HG02884 (cell line): ENCODE measurements around the gene C1orf21.
A peak's percentile ranks its signal among the peaks of the same experiment; 100 is the strongest.
"Not testable (repeated sequence)": the region's sequence is repeated elsewhere in the genome, so short reads cannot be mapped to it uniquely, and the experiment has no call there.

Experiments
- ATAC-seq: cut with Tn5 transposase; IDR thresholded peaks from one replicate; pipeline ENCODE4 v1.9.1; 2021; ENCODE audit warnings: mild to moderate bottlenecking, moderate library complexity; ENCODE audit not compliant: unreplicated experiment

Gene C1orf21

GRCh38 chr1:184386312-184387068, at the start of gene C1orf21:
Gene C1orf21 (plus strand): TSS chr1:184387029. CDS start chr1:184477510, 90,481 bp downstream.
- ATAC-seq, result peak; percentile 81

GRCh38 chr1:184337865-184338264, 49.0 kb upstream of the C1orf21 start:
- ATAC-seq, result not testable (repeated sequence)

GRCh38 chr1:184340984-184341383, 45.8 kb upstream of the C1orf21 start:
- ATAC-seq, result no peak

DNA sequence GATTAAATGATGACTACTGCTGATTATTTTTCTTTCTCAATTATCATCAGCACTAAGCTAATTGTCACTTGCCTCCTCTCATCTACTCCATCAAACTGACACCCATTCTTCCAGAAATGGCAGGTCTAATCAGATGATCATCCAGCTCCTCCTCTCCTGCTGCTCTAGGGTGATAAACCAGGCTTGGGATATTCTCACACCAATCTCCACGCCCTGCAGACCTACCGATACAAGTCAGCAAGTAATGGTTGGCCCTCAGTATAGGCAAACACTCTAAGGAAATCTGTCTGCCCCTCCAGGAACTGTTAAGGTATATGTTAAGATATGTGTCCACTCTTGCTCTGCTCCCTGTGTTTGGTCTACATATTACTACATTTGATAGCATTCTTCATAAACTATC, 36.3 kb upstream of the C1orf21 start:
- ATAC-seq, result no peak

- no peak for ATAC-seq
Observed at GRCh38 chr1:184351416-184351975, 35.3 kb upstream of the C1orf21 start.

DNA sequence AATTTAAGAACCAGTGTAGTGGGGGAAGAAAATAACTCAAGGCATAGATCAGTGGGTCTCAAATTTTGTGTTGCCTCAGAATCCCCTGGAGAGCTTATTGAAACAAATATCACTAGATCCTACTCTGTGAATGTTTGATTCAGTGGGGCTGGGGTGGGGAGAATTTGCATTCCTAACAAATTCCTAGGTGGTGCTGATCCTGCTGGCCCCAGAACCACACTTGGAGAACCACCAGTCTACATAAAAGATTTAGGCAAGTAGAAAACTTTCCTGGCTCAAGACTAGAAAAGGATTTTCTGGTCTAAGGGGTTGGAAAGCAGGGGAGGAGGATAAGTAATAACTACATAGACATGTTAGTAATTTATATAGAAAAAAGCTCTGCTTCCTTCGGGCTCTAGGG, 34.1 kb upstream of the C1orf21 start:
- no peak for ATAC-seq

DNA sequence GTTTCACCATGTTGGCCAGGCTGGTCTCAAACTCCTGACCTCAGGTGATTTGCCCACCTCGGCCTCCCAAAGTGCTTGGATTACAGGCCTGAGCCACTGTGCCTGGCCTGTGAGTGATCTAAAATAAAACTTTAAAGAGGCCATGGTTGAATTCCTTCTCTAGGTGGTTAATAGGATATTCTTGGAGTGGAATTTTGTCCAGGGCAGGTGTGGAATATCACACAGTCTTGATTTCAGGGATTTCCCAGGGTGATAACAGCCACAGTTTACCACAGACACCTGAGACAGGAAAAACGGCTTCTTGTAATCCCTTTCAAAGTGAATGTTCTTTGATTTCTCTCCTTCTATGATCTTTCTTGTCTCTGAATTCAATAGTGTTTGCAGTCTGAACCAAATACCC, 32.1 kb upstream of the C1orf21 start:
- no peak for ATAC-seq

DNA sequence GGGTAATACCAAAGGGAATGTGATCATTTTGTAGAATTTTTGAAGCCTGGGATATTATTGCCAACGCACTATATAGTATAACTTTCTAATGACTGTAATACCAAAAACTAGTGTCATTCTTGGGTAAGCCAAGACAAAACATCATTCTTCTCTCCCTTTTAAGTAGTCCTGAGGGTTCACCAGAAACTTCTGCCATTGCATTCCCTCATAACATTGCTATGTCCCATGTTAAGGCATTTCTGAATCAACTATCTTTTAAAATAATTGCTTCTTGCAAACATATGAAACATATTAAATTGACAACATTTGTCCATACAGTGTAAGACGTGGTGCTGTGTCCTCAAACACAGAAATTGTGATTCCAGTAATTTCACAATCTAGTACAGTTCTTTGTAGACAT, 29.9 kb upstream of the C1orf21 start:
- ATAC-seq, result no peak

DNA sequence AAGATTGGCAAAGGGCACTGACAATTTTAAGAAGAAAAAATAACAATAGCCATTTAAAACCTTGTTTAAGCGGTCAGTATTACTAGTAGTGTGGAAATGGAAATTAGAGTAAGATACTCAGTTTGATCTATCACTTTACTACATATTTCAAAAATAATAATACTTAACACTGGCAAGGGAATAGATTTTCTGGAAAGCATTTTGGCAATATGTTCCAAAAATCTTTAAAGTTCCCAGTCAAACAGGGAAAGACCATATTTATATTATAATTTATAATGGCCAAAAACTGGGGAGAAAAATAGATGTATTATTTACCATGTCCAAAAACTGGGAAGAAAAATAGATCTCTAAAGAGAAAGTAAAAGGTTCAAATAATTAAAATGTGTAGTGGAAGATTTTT, 28.6 kb upstream of the C1orf21 start:
- no peak for ATAC-seq

GRCh38 chr1:184359909-184360308, 26.9 kb upstream of the C1orf21 start:
- no peak for ATAC-seq

DNA sequence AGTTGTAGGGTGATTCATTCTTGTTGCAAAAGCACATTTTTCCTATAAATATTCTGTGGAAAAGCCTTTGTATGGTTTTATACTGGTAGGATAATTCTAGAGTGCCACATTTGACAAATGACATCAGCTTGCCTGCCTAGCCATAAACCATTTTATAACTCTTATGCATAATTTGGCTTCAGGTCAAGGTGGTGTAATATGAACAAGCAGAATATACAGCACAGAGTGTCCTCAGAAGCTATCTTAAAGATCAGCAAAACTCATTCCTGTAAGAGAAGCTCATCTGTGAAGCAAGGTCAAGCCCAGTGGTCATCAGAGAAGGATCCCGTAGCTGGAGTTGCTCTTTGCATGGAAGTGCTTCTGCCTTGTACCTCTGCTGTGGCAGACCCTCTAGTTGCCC, 24.0 kb upstream of the C1orf21 start:
- ATAC-seq, result no peak

DNA sequence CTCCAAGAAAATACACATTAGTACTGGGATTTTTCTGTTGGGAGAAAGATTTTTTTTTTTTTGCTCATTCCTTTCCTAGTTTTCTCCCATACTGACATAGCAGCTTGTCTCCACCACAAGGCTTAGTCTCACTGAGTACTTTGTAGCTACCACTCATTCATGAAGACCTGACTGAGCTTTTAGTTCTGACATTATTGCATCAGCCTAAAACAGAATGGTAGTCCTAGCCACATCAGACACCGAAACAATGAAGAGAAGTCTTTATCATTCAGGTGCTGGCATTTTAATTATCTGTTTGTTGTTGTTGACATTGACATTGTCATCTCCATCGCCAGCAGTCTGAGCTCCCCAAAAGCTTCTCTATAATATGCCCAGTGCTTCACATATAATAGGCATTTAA, 21.1 kb upstream of the C1orf21 start:
- no peak for ATAC-seq

- ATAC-seq, result no peak
Observed at GRCh38 chr1:184366997-184367396, 19.8 kb upstream of the C1orf21 start.

GRCh38 chr1:184367427-184368038, 19.3 kb upstream of the C1orf21 start:
- no peak for ATAC-seq

DNA sequence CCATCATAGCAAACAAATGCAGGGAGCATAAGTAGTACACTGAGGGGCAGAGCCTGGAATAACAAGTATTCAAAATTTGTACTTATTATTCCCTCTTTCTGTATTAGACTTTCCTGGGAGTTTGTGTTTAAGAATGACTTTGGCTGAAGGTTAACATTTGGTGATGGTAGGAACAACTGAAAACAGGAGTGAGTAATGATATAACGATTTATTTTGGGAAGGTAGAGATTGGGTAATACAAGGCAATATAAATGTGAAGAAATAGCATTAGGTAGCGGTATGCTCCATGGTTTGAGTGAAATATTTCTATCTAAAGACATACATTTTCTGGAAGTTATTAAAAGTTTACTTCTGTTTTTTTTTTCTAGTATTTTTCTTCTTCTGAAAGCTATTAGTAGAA, 18.5 kb upstream of the C1orf21 start:
- no peak for ATAC-seq

GRCh38 chr1:184370850-184371249, 16.0 kb upstream of the C1orf21 start:
- ATAC-seq, result no peak

DNA sequence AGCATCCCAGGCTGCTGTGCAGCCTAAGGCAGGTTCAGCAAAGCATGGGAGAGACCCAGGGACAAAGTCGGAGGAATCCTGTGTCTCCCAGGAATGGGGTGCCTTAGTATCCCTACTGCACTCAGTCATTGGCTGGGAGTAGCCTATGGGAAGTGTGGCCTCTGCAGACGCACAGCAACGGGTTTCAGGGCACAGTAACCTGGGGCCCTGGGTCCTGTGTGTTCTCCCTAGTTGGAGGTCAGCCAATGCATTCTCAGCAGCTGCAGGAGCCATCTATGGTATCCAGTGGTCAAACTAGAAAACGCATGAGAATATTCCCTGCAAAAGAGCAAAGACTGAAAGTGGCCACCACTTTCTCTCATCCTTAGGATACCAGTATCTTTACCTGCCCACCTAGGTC, 13.7 kb upstream of the C1orf21 start:
- no peak for ATAC-seq

- no peak for ATAC-seq
Observed at GRCh38 chr1:184376369-184376768, 10.5 kb upstream of the C1orf21 start.

GRCh38 chr1:184379111-184379752, 7.6 kb upstream of the C1orf21 start:
- no peak for ATAC-seq

GRCh38 chr1:184380468-184380867, 6.4 kb upstream of the C1orf21 start:
- ATAC-seq, result no peak

DNA sequence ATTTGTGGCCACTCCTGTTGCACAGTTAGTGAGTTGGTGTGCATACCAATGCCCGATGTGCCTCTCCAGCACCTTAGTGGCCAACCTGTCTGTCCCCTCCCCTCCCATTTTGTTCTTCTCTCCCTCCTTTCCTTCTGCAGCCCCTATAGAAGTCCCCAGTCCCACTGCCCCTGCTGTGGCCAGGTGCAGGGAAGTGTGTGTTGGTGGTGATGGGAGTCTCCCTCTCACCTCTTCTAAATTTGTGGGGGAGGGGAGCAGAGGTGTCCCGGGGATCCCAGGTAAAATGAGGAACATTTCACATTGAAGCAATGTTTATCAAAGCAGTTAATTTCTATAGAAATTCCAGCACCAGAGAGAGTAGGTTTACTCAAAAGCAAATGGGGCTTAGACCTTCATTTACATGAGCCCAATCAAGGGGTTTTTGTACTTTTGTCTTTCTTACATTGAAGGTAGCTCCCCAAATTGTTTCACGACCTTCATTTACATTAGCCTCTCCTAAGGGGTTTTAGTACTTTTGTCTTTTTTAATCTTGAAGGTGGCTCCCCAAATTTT, 3.0 kb upstream of the C1orf21 start:
- no peak for ATAC-seq
